ENCODE measurements around the gene PCDHGA9. TPM values are rescaled to one million over a fixed set of nuclear protein-coding genes. Genes with fewer than 3 reads are reported as not detected.

PCDHGA9 gene
- total RNA-seq, 4 donors from 2014 or later, result 3.3 to 8.7 (median 4.9) TPM

GRCh38 chr5:141359790-141360426, 42.7 kb upstream of the PCDHGA9 start, which contains the start of gene PCDHGB2:
Gene PCDHGB2 (plus strand): TSS chr5:141359994. CDS start chr5:141360136, 142 bp downstream.
- Histone ChIP-seq H3K27me3 (peaks cover 0 to 27% (median 0%) of the 10 kb centered on the region in 4 donors), H3K4me3 (peak within 1 kb of the TSS; percentile 23 to 41 (median 24)), H3K27ac (replicated peaks in 1 of 4) (no peak within 1 kb of the TSS), H3K9me3 (peaks cover 10 to 100% (median 98%) of the 10 kb centered on the region in 4 donors), H3K36me3 (no peaks in the 10 kb centered on the region), H3K4me1 (no peaks in the 10 kb centered on the region)
- peak in 2 of 3 experiments; percentile 14 to 25 for TF ChIP-seq CTCF (IDR thresholded peaks at IDR 0.05)
- TF ChIP-seq POLR2A (IDR thresholded peaks at IDR 0.05; ENCODE audit: low read depth), result no peak
- no peak for DNase-seq (ENCODE audit: extremely low spot score)
- WGBS, result 22% methylated on average over 23 of the region's 24 CpGs
- intact Hi-C loops (cut with DNase I), result loop anchor here (10.0 kb wide), 1 partner anchor 205 kb away; no protein-coding TSS in a partner anchor

- H3K36me3 ChIP-seq, result no peaks in the 10 kb centered on the region
These were observed 41.9 kb upstream of the PCDHGA9 start for GRCh38 chr5:141360685-141361084.

GRCh38 chr5:141362719-141363118, 39.9 kb upstream of the PCDHGA9 start:
- intact Hi-C loops (cut with DNase I), result no loop called here
- H3K9me3 ChIP-seq, result peaks cover 5 to 100% (median 98%) of the 10 kb centered on the region in 4 donors
- no peak overlapping the region for H3K27ac ChIP-seq (replicated peaks in 1 of 4)
- DNase-seq (ENCODE audit: extremely low spot score), result no peak
- H3K4me1 ChIP-seq, result no peaks in the 10 kb centered on the region
- no peak overlapping the region for H3K4me3 ChIP-seq
- TF ChIP-seq EP300 (IDR thresholded peaks at IDR 0.05) (no peak), POLR2A (IDR thresholded peaks at IDR 0.05; ENCODE audit: low read depth) (no peak), CTCF (IDR thresholded peaks at IDR 0.05) (no peak), POLR2AphosphoS5 (IDR thresholded peaks at IDR 0.05) (no peak)
- no peaks in the 10 kb centered on the region for H3K36me3 ChIP-seq
- H3K27me3 ChIP-seq, result peaks cover 0 to 43% (median 0%) of the 10 kb centered on the region in 4 donors

More at GRCh38 chr5:141360685-141361084, 41.9 kb upstream of the PCDHGA9 start:
- H3K27me3 ChIP-seq, result peaks cover 0 to 35% (median 0%) of the 10 kb centered on the region in 4 donors
- H3K4me3 ChIP-seq, result no peak overlapping the region
- WGBS, result 47% methylated on average over 13 of the region's 15 CpGs
- H3K27ac ChIP-seq (replicated peaks in 1 of 4), result no peak overlapping the region
- peaks cover 14 to 100% (median 98%) of the 10 kb centered on the region in 4 donors for H3K9me3 ChIP-seq
- intact Hi-C loops (cut with DNase I), result no loop called here
- TF ChIP-seq EP300 (IDR thresholded peaks at IDR 0.05) (no peak), POLR2AphosphoS5 (IDR thresholded peaks at IDR 0.05) (no peak), POLR2A (IDR thresholded peaks at IDR 0.05; ENCODE audit: low read depth) (no peak), CTCF (IDR thresholded peaks at IDR 0.05) (no peak)
- no peaks in the 10 kb centered on the region for H3K4me1 ChIP-seq
- no peak for DNase-seq (ENCODE audit: extremely low spot score)

- Histone ChIP-seq H3K36me3 (no peaks in the 10 kb centered on the region), H3K27ac (replicated peaks in 1 of 4) (no peak within 1 kb of the TSS), H3K4me1 (no peaks in the 10 kb centered on the region), H3K9me3 (peaks cover 5 to 100% (median 97%) of the 10 kb centered on the region in 4 donors), H3K4me3 (peak within 1 kb of the TSS; percentile 14 to 31 (median 28)), H3K27me3 (peaks cover 0 to 43% (median 0%) of the 10 kb centered on the region in 4 donors)
- intact Hi-C loops (cut with DNase I), result no loop called here
- no peak for DNase-seq (ENCODE audit: extremely low spot score)
- TF ChIP-seq EP300 (IDR thresholded peaks at IDR 0.05) (no peak), CTCF (IDR thresholded peaks at IDR 0.05) (peak in 1 of 3 experiments; percentile 3)
- 19% methylated on average over 31 of the region's 34 CpGs for WGBS
These were observed 38.5 kb upstream of the PCDHGA9 start, which contains the start of gene PCDHGA5 for GRCh38 chr5:141363952-141364660. Gene PCDHGA5 (plus strand): TSS chr5:141364162. CDS start chr5:141364331, 169 bp downstream.
